ENCODE measurements around the gene CCDC90B.

The CCDC90B gene

GRCh38 chr11:83241291-83241946 lies 44.7 kb downstream of the CCDC90B start:
- DNase-seq (ENCODE audit: low read depth in 4 of 4, low spot score in 1 of 4), result no peak

GRCh38 chr11:83238111-83238510 lies 48.1 kb downstream of the CCDC90B start:
- no peak for DNase-seq (ENCODE audit: low read depth in 4 of 4, low spot score in 1 of 4)

- no peak for DNase-seq (ENCODE audit: low read depth in 4 of 4, low spot score in 1 of 4)
These were observed 50.3 kb downstream of the CCDC90B start for GRCh38 chr11:83235825-83236224.

GRCh38 chr11:83223457-83223856 lies 62.7 kb downstream of the CCDC90B start:
- DNase-seq (ENCODE audit: low read depth in 4 of 4, low spot score in 1 of 4), result no peak

- DNase-seq (ENCODE audit: low read depth in 4 of 4, low spot score in 1 of 4), result no peak
These were observed 63.7 kb downstream of the CCDC90B start for GRCh38 chr11:83222499-83222898.

GRCh38 chr11:83221694-83222093 lies 64.5 kb downstream of the CCDC90B start:
- DNase-seq (ENCODE audit: low read depth in 4 of 4, low spot score in 1 of 4), result no peak

GRCh38 chr11:83220260-83220659 lies 65.9 kb downstream of the CCDC90B start:
- DNase-seq (ENCODE audit: low read depth in 4 of 4, low spot score in 1 of 4), result no peak

GRCh38 chr11:83219095-83219494 lies 67.1 kb downstream of the CCDC90B start:
- no peak for DNase-seq (ENCODE audit: low read depth in 4 of 4, low spot score in 1 of 4)
